ENCODE data around the gene NKD2. TPM values are rescaled to one million over a fixed set of nuclear protein-coding genes. Genes with fewer than 3 reads are reported as not detected.

NKD2 gene
- total and polyA plus RNA-seq, 2 of the 4 experiments (the other 2 are of a cell fraction), result not detected

GRCh38 chr5:1066676-1067075, 58.1 kb downstream of the NKD2 start:
- Histone ChIP-seq H4K5ac (ENCODE audit: low read depth, low read length) (no peak overlapping the region), H2BK5ac (ENCODE audit: low read depth, low read length, poor library complexity, severe bottlenecking) (no peak overlapping the region), H2BK20ac (ENCODE audit: low read depth, low read length) (no peak overlapping the region), H3K27me3 (ENCODE audit: control insufficient read depth, insufficient read depth, low read length) (no peaks in the 10 kb centered on the region), H3K4me3 (ENCODE audit: insufficient read depth, low read depth, low read length) (no peak overlapping the region), H3K14ac (replicated peaks; ENCODE audit: low read depth, low read length) (no peak overlapping the region), H2AK5ac (ENCODE audit: low read depth, low read length) (no peak overlapping the region), H3K4ac (ENCODE audit: low read depth, low read length) (no peak overlapping the region), H3K79me1 (ENCODE audit: low read depth in 1 of 2, low read length in 2 of 2) (no peaks in the 10 kb centered on the region), H4K91ac (ENCODE audit: insufficient read depth, low read depth, low read length) (no peak overlapping the region), H2AFZ (replicated peaks; ENCODE audit: low read length, poor library complexity) (no peak overlapping the region), H4K20me1 (ENCODE audit: insufficient read depth, low read length) (no peaks in the 10 kb centered on the region), H3K4me1 (ENCODE audit: control insufficient read depth, insufficient read depth, low read length) (no peaks in the 10 kb centered on the region), H2BK15ac (ENCODE audit: low read depth, low read length) (no peak overlapping the region), H4K8ac (ENCODE audit: low read depth in 2 of 2, low read length in 2 of 2) (no peak overlapping the region), H3K9me1 (ENCODE audit: insufficient read depth, low read length) (no peaks in the 10 kb centered on the region), H3K4me2 (ENCODE audit: low read depth, low read length) (no peak overlapping the region), H3K27ac (ENCODE audit: insufficient read depth, low read length) (no peak overlapping the region), H3K36me3 (ENCODE audit: control insufficient read depth, insufficient read depth, low read length) (peaks cover 24% of the 10 kb centered on the region), H3K18ac (ENCODE audit: low read depth, low read length) (no peak overlapping the region), H2AK9ac (replicated peaks; ENCODE audit: low read depth, low read length, poor library complexity) (no peak overlapping the region), H3K9me3 (ENCODE audit: control insufficient read depth, insufficient read depth, low read length) (no peaks in the 10 kb centered on the region), H3K56ac (ENCODE audit: extremely low read depth, insufficient read depth, low read length) (no peak overlapping the region), H3K9ac (ENCODE audit: low read depth, low read length) (no peak overlapping the region), H2BK120ac (ENCODE audit: low read depth, low read length) (no peak overlapping the region), H3K23ac (ENCODE audit: low read depth, low read length) (no peak overlapping the region)
- TF ChIP-seq, protein P1, sequence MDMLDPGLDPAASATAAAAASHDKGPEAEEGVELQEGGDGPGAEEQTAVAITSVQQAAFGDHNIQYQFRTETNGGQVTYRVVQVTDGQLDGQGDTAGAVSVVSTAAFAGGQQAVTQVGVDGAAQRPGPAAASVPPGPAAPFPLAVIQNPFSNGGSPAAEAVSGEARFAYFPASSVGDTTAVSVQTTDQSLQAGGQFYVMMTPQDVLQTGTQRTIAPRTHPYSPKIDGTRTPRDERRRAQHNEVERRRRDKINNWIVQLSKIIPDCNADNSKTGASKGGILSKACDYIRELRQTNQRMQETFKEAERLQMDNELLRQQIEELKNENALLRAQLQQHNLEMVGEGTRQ (IDR thresholded peaks at IDR 0.05; ENCODE audit: low read depth, low read length), result no peak
- TF ChIP-seq CHD1 (IDR thresholded peaks at IDR 0.05; ENCODE audit: low read depth, low read length) (no peak), RCOR1 (IDR thresholded peaks at IDR 0.05; ENCODE audit: insufficient replicate concordance, low read length) (no peak), BHLHE40 (IDR thresholded peaks at IDR 0.05; ENCODE audit: low read depth, low read length) (no peak), POLR2A (IDR thresholded peaks at IDR 0.05; ENCODE audit: low read depth, low read length) (no peak), NFE2L2 (IDR thresholded peaks at IDR 0.05; ENCODE audit: low read depth, low read length) (no peak), FOS (IDR thresholded peaks at IDR 0.05; ENCODE audit: low read depth, low read length) (no peak)
- intact Hi-C loops (cut with micrococcal nuclease), result no loop called here
- ChIA-PET POLR2A (ENCODE audit: unreplicated experiment) (no interaction called here), CTCF (no interaction called here)
- BruUV-seq (replicated peaks), result no TSS peak
- ATAC-seq (ENCODE audit: low read depth), result no peak
- DNase-seq, result no peak
- in situ Hi-C loops (cut with MboI; ENCODE audit: low sequenced_read_pairs), result no loop called here
- WGBS, 2 experiments (ENCODE audit: extremely low coverage in 2 of 2, insufficient read length in 1 of 2), result 79% methylated on average over 6 of the region's 12 CpGs; no CpG with 5 or more reads in 1 of the 2 experiments
- dilution Hi-C loops (cut with HindIII; ENCODE audit: low sequenced_read_pairs, unreplicated experiment), result no loop called here

Data from IMR-90 (cell line).